OCI-LY3 (cell line): Measurements from ENCODE around the gene PQBP1.

ENCODE experiments used
- H2AFZ ChIP-seq: fragments of 200-600, 300-600 bp; shearing (Covaris generic); 2 replicates; pipeline ENCODE4 v1.6.0; 2014; ENCODE audit warnings: antibody characterized with exemption, low read depth, low read length
- H3K27ac ChIP-seq: fragments of 200-600, 300-600 bp; sonication (generic); 2 replicates; pipeline ENCODE4 v1.5.1; 2014; ENCODE audit warnings: mild to moderate bottlenecking, low read length, moderate library complexity, mixed read lengths
- H3K27me3 ChIP-seq: fragments of 200-600, 300-600 bp; sonication (generic); 2 replicates; pipeline ENCODE4 v1.6.1; 2014; ENCODE audit warnings: low read depth, low read length, mixed read lengths
- H3K36me3 ChIP-seq: fragments of 200-600, 300-600 bp; sonication (generic); replicated peaks from 2 replicates; pipeline ENCODE3; 2014; ENCODE audit warnings: low read depth, low read length, mixed read lengths
- H3K4me1 ChIP-seq: fragments of 300-600, 200-600 bp; sonication (generic); 2 replicates; pipeline ENCODE4 v1.6.1; 2014; ENCODE audit warnings: low read length, mixed read lengths
- H3K4me2 ChIP-seq: fragments of 200-600, 300-600 bp; sonication (generic); 2 replicates; pipeline ENCODE4 v1.6.1; 2014; ENCODE audit warnings: low read length, mixed read lengths
- H3K4me3 ChIP-seq: fragments of 300-600, 200-600 bp; sonication (generic); 2 replicates; pipeline ENCODE4 v1.5.1; 2014; ENCODE audit warnings: antibody characterized with exemption, mild to moderate bottlenecking, low read length, moderate library complexity
- H3K79me2 ChIP-seq: fragments of 300-600, 200-600 bp; shearing (Covaris generic); 2 replicates; pipeline ENCODE4 v1.6.1; 2014; ENCODE audit warnings: mild to moderate bottlenecking, low read length, mixed read lengths
- H3K9ac ChIP-seq: fragments of 300-600, 200-600 bp; shearing (Covaris generic); 2 replicates; pipeline ENCODE4 v1.6.0; 2014; ENCODE audit warnings: mild to moderate bottlenecking, low read length, moderate library complexity
- H3K9me3 ChIP-seq: fragments of 200-600, 300-600 bp; shearing (Covaris generic); 2 replicates; pipeline ENCODE4 v1.6.1; 2014; ENCODE audit warnings: low read length, mixed read lengths; ENCODE audit not compliant: insufficient read depth
- H4K20me1 ChIP-seq: fragments of 200-600, 300-600 bp; sonication (generic); 2 replicates; pipeline ENCODE4 v1.6.1; 2016; ENCODE audit warnings: low read length, mixed read lengths; ENCODE audit not compliant: insufficient read depth
- EZH2phosphoT487 ChIP-seq: fragments of 200-600 bp; shearing (Covaris generic); IDR thresholded peaks from 2 replicates; pipeline ENCODE4 v1.6.1; 2018; ENCODE audit warnings: antibody characterized with exemption, mixed run types, low read depth
- TF ChIP-seq, protein P1 (sequence below): fragments of 200-600, 300-600 bp; sonication (generic); IDR thresholded peaks from 2 replicates; pipeline ENCODE4 v1.5.1; 2014; ENCODE audit warnings: antibody characterized with exemption, low read length, low read depth

Gene PQBP1

DNA sequence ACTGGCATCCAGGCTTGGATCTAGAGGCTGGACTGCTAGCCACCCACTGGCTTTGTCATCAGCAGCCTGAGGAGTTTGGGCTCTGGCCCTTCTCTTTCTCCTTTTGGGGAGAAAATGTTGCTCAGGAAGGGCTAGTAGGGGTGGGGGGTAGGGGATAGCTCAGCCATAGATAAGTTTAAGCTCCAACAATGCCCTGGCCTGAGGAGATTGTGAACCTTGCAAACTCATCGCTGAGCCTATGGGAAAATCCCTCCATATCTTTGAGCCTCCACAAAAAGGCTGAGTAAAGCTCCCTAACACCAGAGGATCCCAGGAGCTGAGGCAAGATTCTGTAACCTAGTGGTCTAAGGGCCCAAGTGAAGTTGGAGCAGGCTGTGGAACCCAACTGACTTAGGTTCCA is 50.9 kb downstream of the PQBP1 start:
- Histone ChIP-seq H3K79me2 (peaks cover 76% of the 10 kb centered on the region), H3K36me3 (peaks cover 3% of the 10 kb centered on the region), H3K27ac (no peak overlapping the region), H3K9ac (no peak overlapping the region), H4K20me1 (no peaks in the 10 kb centered on the region), H2AFZ (no peak overlapping the region), H3K9me3 (no peaks in the 10 kb centered on the region), H3K4me3 (no peak overlapping the region), H3K4me2 (no peak overlapping the region), H3K27me3 (no peaks in the 10 kb centered on the region), H3K4me1 (peaks cover 18% of the 10 kb centered on the region)
- TF ChIP-seq, protein P1, sequence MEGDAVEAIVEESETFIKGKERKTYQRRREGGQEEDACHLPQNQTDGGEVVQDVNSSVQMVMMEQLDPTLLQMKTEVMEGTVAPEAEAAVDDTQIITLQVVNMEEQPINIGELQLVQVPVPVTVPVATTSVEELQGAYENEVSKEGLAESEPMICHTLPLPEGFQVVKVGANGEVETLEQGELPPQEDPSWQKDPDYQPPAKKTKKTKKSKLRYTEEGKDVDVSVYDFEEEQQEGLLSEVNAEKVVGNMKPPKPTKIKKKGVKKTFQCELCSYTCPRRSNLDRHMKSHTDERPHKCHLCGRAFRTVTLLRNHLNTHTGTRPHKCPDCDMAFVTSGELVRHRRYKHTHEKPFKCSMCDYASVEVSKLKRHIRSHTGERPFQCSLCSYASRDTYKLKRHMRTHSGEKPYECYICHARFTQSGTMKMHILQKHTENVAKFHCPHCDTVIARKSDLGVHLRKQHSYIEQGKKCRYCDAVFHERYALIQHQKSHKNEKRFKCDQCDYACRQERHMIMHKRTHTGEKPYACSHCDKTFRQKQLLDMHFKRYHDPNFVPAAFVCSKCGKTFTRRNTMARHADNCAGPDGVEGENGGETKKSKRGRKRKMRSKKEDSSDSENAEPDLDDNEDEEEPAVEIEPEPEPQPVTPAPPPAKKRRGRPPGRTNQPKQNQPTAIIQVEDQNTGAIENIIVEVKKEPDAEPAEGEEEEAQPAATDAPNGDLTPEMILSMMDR = no peak
- TF ChIP-seq EZH2phosphoT487 = no peak
